K562 (cell line): ENCODE measurements around the gene ADGRE1. TPM values are rescaled to one million over a fixed set of nuclear protein-coding genes. Genes with fewer than 3 reads are reported as not detected.

ENCODE experiments used
- ATAC-seq: fragments of 200-7000 bp; cut with Tn5 transposase; 3 replicates; pipeline ENCODE4 v1.9.1; 2020; ENCODE audit warnings: moderate library complexity
- BruUV-seq: library from RNA; stranded (reverse); fragments of 400-500 nt; replicated peaks from 2 replicates; lab custom pipeline; 2021; lab: Mats Ljungman, UMichigan
- CTCF ChIA-PET: fragments of 300-600 bp; formaldehyde crosslinking; extraction: SDS; loops from one replicate; lab custom pipeline; 2021; ENCODE audit warnings: low intra/inter-chr PET ratio; lab: Yijun Ruan, JAX
- POLR2A ChIA-PET: fragments of 300-600, 350-650 bp; sonication (Branson Sonifier 250); formaldehyde crosslinking; extraction: SDS; loops from one replicate; lab custom pipeline; 2021; ENCODE audit warnings: antibody characterized with exemption, inconsistent platforms; lab: Yijun Ruan, JAX
- DNase-seq, 4 experiments: peaks; one replicate each; pipeline versions ENCODE4 v3.0.0 to v3.0.0-alpha.2; 2011 to 2018; ENCODE audit warnings: low spot score in 3 of 4, mixed read lengths in 3 of 4; ENCODE audit errors: extremely low read depth in 1 of 4
- FAIRE-seq: peaks from 2 replicates; lab custom pipeline; 2011; peaks lifted over from hg19 to GRCh38; lab: Jason Lieb, UNC
- H2AFZ ChIP-seq: 2 replicates; pipeline ENCODE4 v1.6.0; 2011; ENCODE audit warnings: low read depth, low read length, control low read depth, inconsistent platforms
- H3K27ac ChIP-seq: fragments of 200-600 bp; 3 replicates; pipeline ENCODE4 v1.8.0; 2011; ENCODE audit warnings: low read depth, mild to moderate bottlenecking, control low read depth, inconsistent platforms, low read length, moderate library complexity, mixed read lengths; ENCODE audit errors: extremely low read depth
- H3K27me3 ChIP-seq, 2 experiments: fragments of 300-600 bp in 1 of 2; 2 replicates in 1 of 2; 3 replicates in 1 of 2; pipeline versions ENCODE4 v1.6.0 to v1.8.0; 2011; ENCODE audit warnings: inconsistent platforms in 2 of 2, low read length in 2 of 2, mild to moderate bottlenecking in 1 of 2, mixed read lengths in 1 of 2, moderate library complexity in 1 of 2; ENCODE audit not compliant: control insufficient read depth in 2 of 2, insufficient read depth in 2 of 2
- H3K36me3 ChIP-seq: fragments of 300-600 bp; 3 replicates; pipeline ENCODE4 v1.8.0; 2011; ENCODE audit warnings: mild to moderate bottlenecking, low read length, inconsistent platforms; ENCODE audit not compliant: control insufficient read depth, insufficient read depth
- H3K4me1 ChIP-seq, 2 experiments: fragments of 200-600 bp in 1 of 2; replicated peaks in 1 of 2; 2 replicates in 1 of 2; 3 replicates in 1 of 2; pipeline versions ENCODE4 v1.5.1 to v1.8.0; 2011; ENCODE audit warnings: inconsistent platforms in 2 of 2, low read length in 2 of 2, mild to moderate bottlenecking in 1 of 2, mixed read lengths in 1 of 2, moderate library complexity in 1 of 2; ENCODE audit not compliant: control insufficient read depth in 2 of 2, insufficient read depth in 2 of 2
- H3K4me2 ChIP-seq: 2 replicates; pipeline ENCODE4 v1.6.1; 2011; ENCODE audit warnings: low read length, control low read depth, inconsistent platforms, mixed read lengths; ENCODE audit not compliant: insufficient read depth
- H3K4me3 ChIP-seq: fragments of 200-600 bp; sonication (generic), shearing (Covaris generic); 2 replicates; pipeline ENCODE4 v1.5.1; 2016; ENCODE audit warnings: control low read depth, inconsistent platforms
- H3K79me2 ChIP-seq: fragments of 200-600 bp; 3 replicates; pipeline ENCODE4 v1.8.0; 2011; ENCODE audit warnings: low read length, inconsistent platforms; ENCODE audit not compliant: control insufficient read depth, insufficient read depth
- H3K9ac ChIP-seq, 2 experiments: 2 replicates each; pipeline versions ENCODE4 v1.6.0 to v1.6.1; 2011; ENCODE audit warnings: low read depth in 2 of 2, low read length in 2 of 2, control low read depth in 1 of 2, inconsistent platforms in 1 of 2, mild to moderate bottlenecking in 1 of 2, mixed read lengths in 1 of 2; ENCODE audit not compliant: insufficient read depth in 1 of 2
- H3K9me1 ChIP-seq: one replicate; pipeline ENCODE4 v1.6.0; 2011; ENCODE audit warnings: inconsistent platforms, mild to moderate bottlenecking, low read length, moderate library complexity; ENCODE audit not compliant: control insufficient read depth, insufficient read depth
- H3K9me3 ChIP-seq: replicated peaks from 2 replicates; pipeline ENCODE4 v1.5.1; 2011; ENCODE audit warnings: low read depth, low read length, inconsistent platforms; ENCODE audit not compliant: control insufficient read depth, insufficient read depth
- H4K20me1 ChIP-seq: replicated peaks from 2 replicates; pipeline ENCODE4 v1.6.1; 2011; ENCODE audit warnings: low read length, inconsistent platforms, mixed read lengths; ENCODE audit not compliant: control insufficient read depth, insufficient read depth
- MEF2D ChIP-seq: conservative IDR thresholded peaks from 2 replicates; pipeline ENCODE4 v1.6.1; 2016; ENCODE audit warnings: low read depth, missing genetic modification characterization, missing compliant biosample characterization
- RBM17 ChIP-seq: fragments of 200-400 bp; formaldehyde crosslinking; IDR thresholded peaks from 2 replicates; pipeline ENCODE4 v1.6.1; 2017; ENCODE audit warnings: low read depth, mild to moderate bottlenecking, low read length, borderline replicate concordance
- TRIM24 ChIP-seq, 2 experiments: fragments of 450-650 bp; IDR thresholded peaks; 2 replicates each; pipeline ENCODE4 v1.6.1; 2016
- ZFP36 ChIP-seq: fragments of 150-350 bp; IDR thresholded peaks from 2 replicates; pipeline ENCODE4 v1.6.1; 2018; ENCODE audit warnings: low read length, low read depth; ENCODE audit not compliant: partially characterized antibody
- ZNF184 ChIP-seq: sonication (generic); formaldehyde crosslinking; IDR thresholded peaks from 2 replicates; pipeline ENCODE4 v1.5.0; 2020; ENCODE audit warnings: missing genetic modification reagents
- ZNF282 ChIP-seq: sonication (generic); formaldehyde crosslinking; IDR thresholded peaks from 2 replicates; pipeline ENCODE4 v1.8.1; 2023; ENCODE audit warnings: missing genetic modification reagents
- ZNF354B ChIP-seq: fragments of 250-450 bp; sonication (Bioruptor Pico); IDR thresholded peaks from 2 replicates; pipeline ENCODE4 v1.4.0; 2020
- ZNF408 ChIP-seq: fragments of 250-450 bp; sonication (Bioruptor Pico); IDR thresholded peaks from 2 replicates; pipeline ENCODE4 v1.4.0; 2020; ENCODE audit warnings: low read depth, mild to moderate bottlenecking, moderate library complexity
- ZNF644 ChIP-seq: fragments of 200-800 bp; sonication (Bioruptor generic); IDR thresholded peaks from 2 replicates; pipeline ENCODE4 v1.6.1; 2016; ENCODE audit warnings: low read depth, missing genetic modification characterization, missing compliant biosample characterization
- WGBS: fragments of 100-300 bp; shearing (Covaris generic); methylation state at CpG from one replicate; pipeline ENCODE4 v1.1.6; 2016; ENCODE audit warnings: low coverage, mixed read lengths; ENCODE audit not compliant: insufficient coverage; ENCODE audit errors: missing lambda C conversion rate; 5-methylcytosine and 5-hydroxymethylcytosine counted together
- in situ Hi-C: fragments of 300-500 bp; cut with MboI; formaldehyde crosslinking; loops from 4 replicates; pipeline ENCODE4 v1.15.0; 2018; ENCODE audit warnings: inconsistent platforms, mixed read lengths
- intact Hi-C: fragments of 100-400 bp; cut with micrococcal nuclease; formaldehyde crosslinking; loops from 2 replicates; pipeline ENCODE4 v1.14.2; 2022
- polyA plus RNA-seq, 8 experiments: library from polyadenylated mRNA; depleted of rRNA in 4 of 8; stranded (reverse) in 5 of 8; unstranded in 3 of 8; fragments of >200 nt; fragmentation: Nextera tagmentation in 2 of 8; fragmentation: Illumina TruSeq in 1 of 8; extraction: Ambion mirVana in 2 of 8; extraction: Trizol in 1 of 8; gene quantifications; 2 replicates each; pipeline versions ENCODE4 v1.2.1 to v1.2.3, GENCODE V29; 2011 to 2014; ENCODE audit warnings: inconsistent platforms in 1 of 8, missing spikeins in 1 of 8
- total RNA-seq, 7 experiments: library from RNA; depleted of rRNA in 6 of 7; stranded (reverse); fragments of >200 nt in 6 of 7; fragmentation: Illumina TruSeq in 2 of 7; extraction: Trizol in 2 of 7; gene quantifications; 2 replicates each; pipeline versions ENCODE4 v1.2.1 to v1.2.3, GENCODE V29; 2011 to 2021; ENCODE audit warnings: low replicate concordance in 1 of 7
- TF ChIP-seq, protein P1 (sequence below): sonication (generic); formaldehyde crosslinking; IDR thresholded peaks from 2 replicates; pipeline ENCODE4 v1.8.0; 2023; ENCODE audit warnings: missing genetic modification reagents, mild to moderate bottlenecking, borderline replicate concordance

The ADGRE1 gene
- total and polyA plus RNA-seq, 9 of the 15 experiments (the other 6 are each of a cell fraction or from before 2014, with no cell fraction given), result 0.09 to 0.49 (median 0.25) TPM; not detected in 1

DNA sequence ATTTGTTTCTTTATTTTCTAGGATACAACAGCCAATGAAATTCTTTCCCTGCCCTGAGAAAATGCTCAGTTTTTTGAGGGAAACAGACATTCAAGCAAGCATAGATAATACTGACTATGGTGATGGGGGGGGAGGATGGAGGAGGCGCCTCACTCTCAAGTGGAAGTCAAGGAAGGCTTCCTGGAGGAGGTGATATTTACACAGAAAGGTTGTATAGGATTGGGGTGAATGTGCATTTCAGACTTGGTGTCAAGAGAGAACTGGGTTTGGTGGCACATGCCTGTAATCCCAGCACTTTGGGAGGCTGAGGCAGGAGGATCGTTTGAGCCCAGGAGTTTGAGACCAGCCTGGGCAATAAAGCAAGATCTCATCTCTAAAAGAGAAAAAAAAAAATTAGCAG, 12.2 kb upstream of the ADGRE1 start (continued):
- TF ChIP-seq, protein P1, sequence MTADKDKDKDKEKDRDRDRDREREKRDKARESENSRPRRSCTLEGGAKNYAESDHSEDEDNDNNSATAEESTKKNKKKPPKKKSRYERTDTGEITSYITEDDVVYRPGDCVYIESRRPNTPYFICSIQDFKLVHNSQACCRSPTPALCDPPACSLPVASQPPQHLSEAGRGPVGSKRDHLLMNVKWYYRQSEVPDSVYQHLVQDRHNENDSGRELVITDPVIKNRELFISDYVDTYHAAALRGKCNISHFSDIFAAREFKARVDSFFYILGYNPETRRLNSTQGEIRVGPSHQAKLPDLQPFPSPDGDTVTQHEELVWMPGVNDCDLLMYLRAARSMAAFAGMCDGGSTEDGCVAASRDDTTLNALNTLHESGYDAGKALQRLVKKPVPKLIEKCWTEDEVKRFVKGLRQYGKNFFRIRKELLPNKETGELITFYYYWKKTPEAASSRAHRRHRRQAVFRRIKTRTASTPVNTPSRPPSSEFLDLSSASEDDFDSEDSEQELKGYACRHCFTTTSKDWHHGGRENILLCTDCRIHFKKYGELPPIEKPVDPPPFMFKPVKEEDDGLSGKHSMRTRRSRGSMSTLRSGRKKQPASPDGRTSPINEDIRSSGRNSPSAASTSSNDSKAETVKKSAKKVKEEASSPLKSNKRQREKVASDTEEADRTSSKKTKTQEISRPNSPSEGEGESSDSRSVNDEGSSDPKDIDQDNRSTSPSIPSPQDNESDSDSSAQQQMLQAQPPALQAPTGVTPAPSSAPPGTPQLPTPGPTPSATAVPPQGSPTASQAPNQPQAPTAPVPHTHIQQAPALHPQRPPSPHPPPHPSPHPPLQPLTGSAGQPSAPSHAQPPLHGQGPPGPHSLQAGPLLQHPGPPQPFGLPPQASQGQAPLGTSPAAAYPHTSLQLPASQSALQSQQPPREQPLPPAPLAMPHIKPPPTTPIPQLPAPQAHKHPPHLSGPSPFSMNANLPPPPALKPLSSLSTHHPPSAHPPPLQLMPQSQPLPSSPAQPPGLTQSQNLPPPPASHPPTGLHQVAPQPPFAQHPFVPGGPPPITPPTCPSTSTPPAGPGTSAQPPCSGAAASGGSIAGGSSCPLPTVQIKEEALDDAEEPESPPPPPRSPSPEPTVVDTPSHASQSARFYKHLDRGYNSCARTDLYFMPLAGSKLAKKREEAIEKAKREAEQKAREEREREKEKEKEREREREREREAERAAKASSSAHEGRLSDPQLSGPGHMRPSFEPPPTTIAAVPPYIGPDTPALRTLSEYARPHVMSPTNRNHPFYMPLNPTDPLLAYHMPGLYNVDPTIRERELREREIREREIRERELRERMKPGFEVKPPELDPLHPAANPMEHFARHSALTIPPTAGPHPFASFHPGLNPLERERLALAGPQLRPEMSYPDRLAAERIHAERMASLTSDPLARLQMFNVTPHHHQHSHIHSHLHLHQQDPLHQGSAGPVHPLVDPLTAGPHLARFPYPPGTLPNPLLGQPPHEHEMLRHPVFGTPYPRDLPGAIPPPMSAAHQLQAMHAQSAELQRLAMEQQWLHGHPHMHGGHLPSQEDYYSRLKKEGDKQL (CRISPR knock-in tag), result no peak
- no peak for TF ChIP-seq TRIM24 (IDR thresholded peaks at IDR 0.05)
- TF ChIP-seq ZFP36, result peak; percentile 91
- TF ChIP-seq ZNF644, result no peak
- no peak for TF ChIP-seq ZNF408 (CRISPR knock-in tag)
- TF ChIP-seq MEF2D (tag), result no peak

DNA sequence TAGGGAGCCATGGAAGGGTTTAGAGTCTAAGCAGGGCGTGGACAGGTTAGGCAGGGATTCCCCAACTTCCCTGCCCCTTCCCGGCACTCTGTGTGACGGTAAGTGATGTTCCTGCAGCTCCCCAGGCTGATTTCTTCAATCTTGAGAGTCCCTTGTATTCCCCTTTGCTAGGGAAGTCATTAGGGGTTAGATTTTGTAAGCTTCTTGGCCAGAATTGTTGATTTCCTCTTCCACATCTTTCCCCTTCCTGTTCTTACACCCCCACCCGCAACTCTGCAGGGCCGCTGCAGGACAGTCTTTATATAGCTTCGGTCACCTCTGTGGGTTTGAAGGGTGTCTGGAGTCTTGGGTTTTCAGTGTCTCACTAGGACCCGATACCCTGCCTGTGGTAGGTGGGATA, 10.6 kb upstream of the ADGRE1 start:
- BruUV-seq, result no TSS peak
- WGBS, result 4% methylated on average over 7 of the region's 7 CpGs
- no peaks in the 10 kb centered on the region for H3K9me3 ChIP-seq
- TF ChIP-seq RBM17, result no peak
- no peak for TF ChIP-seq ZNF282 (CRISPR knock-in tag)
- TF ChIP-seq ZFP36, result peak; percentile 19
- TF ChIP-seq ZNF354B (CRISPR knock-in tag), result no peak
- no peak for TF ChIP-seq ZNF184 (CRISPR knock-in tag)
- TF ChIP-seq, protein P1 (CRISPR knock-in tag), result no peak

More for the DNA sequence above, 10.6 kb upstream of the ADGRE1 start:
- DNase-seq (no peak), FAIRE-seq (no peak), ATAC-seq (no peak)
- no peak overlapping the region for H3K9ac ChIP-seq
- H3K27me3 ChIP-seq, result peaks cover 4 to 32% of the 10 kb centered on the region in 2 experiments; a peak in 2 of 5 replicates
- CTCF ChIA-PET, result no interaction called here
- H3K4me2 ChIP-seq, result no peak overlapping the region
- in situ Hi-C loops (no loop called here), intact Hi-C loops (no loop called here)
- no peak overlapping the region for H3K27ac ChIP-seq
- H3K79me2 ChIP-seq, result no peaks in the 10 kb centered on the region
- H2AFZ ChIP-seq, result no peak overlapping the region
- H3K9me1 ChIP-seq, result no peaks in the 10 kb centered on the region
- no peaks in the 10 kb centered on the region for H4K20me1 ChIP-seq
- H3K4me1 ChIP-seq, result no peaks in the 10 kb centered on the region; a peak in 1 of 5 replicates
- POLR2A ChIA-PET, result no interaction called here
- H3K4me3 ChIP-seq, result no peak overlapping the region
- H3K36me3 ChIP-seq, result no peaks in the 10 kb centered on the region
